ENCODE results near the gene ATP5F1B.
"Not testable (repeated sequence)": the region's sequence is repeated elsewhere in the genome, so short reads cannot be mapped to it uniquely, and the experiment has no call there.

Gene ATP5F1B

DNA sequence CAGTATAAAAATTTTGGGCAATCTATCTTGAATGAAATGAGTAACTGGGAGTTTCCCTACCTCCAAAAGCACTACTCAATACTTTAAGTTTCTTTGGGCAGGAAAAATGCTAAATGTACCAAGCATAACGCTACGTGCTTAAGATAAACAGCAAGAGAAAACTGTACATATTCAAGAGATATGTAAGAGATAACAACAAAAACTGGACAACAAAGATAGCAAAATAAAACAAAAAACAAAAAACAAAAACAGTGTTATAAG, 22.3 kb upstream of the ATP5F1B start:
- no peaks in the 10 kb centered on the region for H3K27me3 ChIP-seq (ENCODE audit: insufficient read depth, insufficient read length)
- peaks cover 3% of the 10 kb centered on the region for H3K4me1 ChIP-seq (ENCODE audit: insufficient read depth, insufficient read length)
- TF ChIP-seq ZNF274 (IDR thresholded peaks at IDR 0.05; ENCODE audit: low read depth, low read length) (no peak), YY1 (IDR thresholded peaks at IDR 0.05; ENCODE audit: insufficient read depth, insufficient read length) (no peak), SUZ12 (IDR thresholded peaks at IDR 0.05; ENCODE audit: extremely low read depth, insufficient read depth, insufficient read length) (no peak)
- H3K36me3 ChIP-seq (ENCODE audit: insufficient read depth, insufficient read length, low read length), result peaks cover 97% of the 10 kb centered on the region
- no peak overlapping the region for H3K4me3 ChIP-seq (ENCODE audit: insufficient read length, low read depth)
- DNase-seq (ENCODE audit: low read depth, low spot score), result no peak
- H3K9me3 ChIP-seq (ENCODE audit: insufficient read depth, low read length), result no peaks in the 10 kb centered on the region
- no peak overlapping the region for H3K9ac ChIP-seq (ENCODE audit: insufficient read length, low read depth)

GRCh38 chr12:56661979-56662638, 16.3 kb upstream of the ATP5F1B start:
- no peak overlapping the region for H3K4me3 ChIP-seq (ENCODE audit: insufficient read length, low read depth)
- no peaks in the 10 kb centered on the region for H3K4me1 ChIP-seq (ENCODE audit: insufficient read depth, insufficient read length)
- TF ChIP-seq SUZ12 (IDR thresholded peaks at IDR 0.05; ENCODE audit: extremely low read depth, insufficient read depth, insufficient read length), result no peak
- no peak for TF ChIP-seq ZNF274 (IDR thresholded peaks at IDR 0.05; ENCODE audit: low read depth, low read length)
- no peak for TF ChIP-seq YY1 (IDR thresholded peaks at IDR 0.05; ENCODE audit: insufficient read depth, insufficient read length)
- H3K9ac ChIP-seq (ENCODE audit: insufficient read length, low read depth), result no peak overlapping the region
- no peaks in the 10 kb centered on the region for H3K27me3 ChIP-seq (ENCODE audit: insufficient read depth, insufficient read length)
- peaks cover 46% of the 10 kb centered on the region for H3K36me3 ChIP-seq (ENCODE audit: insufficient read depth, insufficient read length, low read length)
- no peaks in the 10 kb centered on the region for H3K9me3 ChIP-seq (ENCODE audit: insufficient read depth, low read length)
- DNase-seq (ENCODE audit: low read depth, low spot score), result no peak

GRCh38 chr12:56661560-56661959, 15.8 kb upstream of the ATP5F1B start:
- DNase-seq (ENCODE audit: low read depth, low spot score), result no peak
- no peaks in the 10 kb centered on the region for H3K4me1 ChIP-seq (ENCODE audit: insufficient read depth, insufficient read length)
- no peak overlapping the region for H3K9ac ChIP-seq (ENCODE audit: insufficient read length, low read depth)
- TF ChIP-seq YY1 (IDR thresholded peaks at IDR 0.05; ENCODE audit: insufficient read depth, insufficient read length), result no peak
- TF ChIP-seq SUZ12 (IDR thresholded peaks at IDR 0.05; ENCODE audit: extremely low read depth, insufficient read depth, insufficient read length), result no peak
- TF ChIP-seq ZNF274 (IDR thresholded peaks at IDR 0.05; ENCODE audit: low read depth, low read length), result no peak
- H3K4me3 ChIP-seq (ENCODE audit: insufficient read length, low read depth), result no peak overlapping the region
- no peaks in the 10 kb centered on the region for H3K27me3 ChIP-seq (ENCODE audit: insufficient read depth, insufficient read length)
- peaks cover 40% of the 10 kb centered on the region for H3K36me3 ChIP-seq (ENCODE audit: insufficient read depth, insufficient read length, low read length)
- no peaks in the 10 kb centered on the region for H3K9me3 ChIP-seq (ENCODE audit: insufficient read depth, low read length)

GRCh38 chr12:56658921-56659320, 13.1 kb upstream of the ATP5F1B start:
- Histone ChIP-seq H3K27me3 (ENCODE audit: insufficient read depth, insufficient read length) (no peaks in the 10 kb centered on the region), H3K36me3 (ENCODE audit: insufficient read depth, insufficient read length, low read length) (peaks cover 15% of the 10 kb centered on the region), H3K4me1 (ENCODE audit: insufficient read depth, insufficient read length) (no peaks in the 10 kb centered on the region), H3K9ac (ENCODE audit: insufficient read length, low read depth) (no peak overlapping the region), H3K4me3 (ENCODE audit: insufficient read length, low read depth) (no peak overlapping the region), H3K9me3 (ENCODE audit: insufficient read depth, low read length) (peaks cover 8% of the 10 kb centered on the region; the same call in 1 of the 2 replicates)
- DNase-seq (ENCODE audit: low read depth, low spot score), result no peak
- no peak for TF ChIP-seq SUZ12 (IDR thresholded peaks at IDR 0.05; ENCODE audit: extremely low read depth, insufficient read depth, insufficient read length)
- TF ChIP-seq ZNF274 (IDR thresholded peaks at IDR 0.05; ENCODE audit: low read depth, low read length), result no peak
- no peak for TF ChIP-seq YY1 (IDR thresholded peaks at IDR 0.05; ENCODE audit: insufficient read depth, insufficient read length)

- H3K36me3 ChIP-seq (ENCODE audit: insufficient read depth, insufficient read length, low read length), result peaks cover 3% of the 10 kb centered on the region
- no peaks in the 10 kb centered on the region for H3K4me1 ChIP-seq (ENCODE audit: insufficient read depth, insufficient read length)
- H3K4me3 ChIP-seq (ENCODE audit: insufficient read length, low read depth), result no peak overlapping the region
- DNase-seq (ENCODE audit: low read depth, low spot score), result no peak
- peaks cover 20% of the 10 kb centered on the region; the same call in 1 of the 2 replicates for H3K9me3 ChIP-seq (ENCODE audit: insufficient read depth, low read length)
- no peak for TF ChIP-seq YY1 (IDR thresholded peaks at IDR 0.05; ENCODE audit: insufficient read depth, insufficient read length)
- no peak for TF ChIP-seq SUZ12 (IDR thresholded peaks at IDR 0.05; ENCODE audit: extremely low read depth, insufficient read depth, insufficient read length)
- TF ChIP-seq ZNF274 (IDR thresholded peaks at IDR 0.05; ENCODE audit: low read depth, low read length), result no peak
- no peak overlapping the region for H3K9ac ChIP-seq (ENCODE audit: insufficient read length, low read depth)
- H3K27me3 ChIP-seq (ENCODE audit: insufficient read depth, insufficient read length), result no peaks in the 10 kb centered on the region
Measured at GRCh38 chr12:56657416-56658379, 11.9 kb upstream of the ATP5F1B start.

DNA sequence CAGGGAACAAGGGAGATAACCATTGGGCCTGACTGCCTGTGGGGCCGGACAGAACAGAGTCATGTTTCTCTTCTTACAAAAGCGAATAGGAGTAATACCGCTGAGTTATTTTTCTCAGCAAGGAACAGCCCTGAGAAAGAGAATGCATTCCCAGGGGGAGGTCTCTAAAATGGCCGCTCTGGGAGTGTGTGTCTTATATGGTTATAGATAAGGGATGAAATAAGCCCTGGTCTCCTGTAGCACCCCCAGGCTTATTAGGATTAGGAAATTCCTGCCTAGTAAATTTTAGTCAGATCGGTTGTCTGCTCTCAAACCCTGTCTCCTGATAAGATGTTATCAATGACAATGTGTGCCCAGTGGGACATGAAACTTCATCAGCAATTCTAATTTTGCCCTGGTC, 8.0 kb upstream of the ATP5F1B start:
- H3K9me3 ChIP-seq (ENCODE audit: insufficient read depth, low read length), result peaks cover 28% of the 10 kb centered on the region; the same call in 1 of the 2 replicates
- not testable (repeated sequence) for DNase-seq (ENCODE audit: low read depth, low spot score); H3K4me3 ChIP-seq (ENCODE audit: insufficient read length, low read depth); H3K27me3 ChIP-seq (ENCODE audit: insufficient read depth, insufficient read length); H3K36me3 ChIP-seq (ENCODE audit: insufficient read depth, insufficient read length, low read length); H3K4me1 ChIP-seq (ENCODE audit: insufficient read depth, insufficient read length); H3K9ac ChIP-seq (ENCODE audit: insufficient read length, low read depth)

DNA sequence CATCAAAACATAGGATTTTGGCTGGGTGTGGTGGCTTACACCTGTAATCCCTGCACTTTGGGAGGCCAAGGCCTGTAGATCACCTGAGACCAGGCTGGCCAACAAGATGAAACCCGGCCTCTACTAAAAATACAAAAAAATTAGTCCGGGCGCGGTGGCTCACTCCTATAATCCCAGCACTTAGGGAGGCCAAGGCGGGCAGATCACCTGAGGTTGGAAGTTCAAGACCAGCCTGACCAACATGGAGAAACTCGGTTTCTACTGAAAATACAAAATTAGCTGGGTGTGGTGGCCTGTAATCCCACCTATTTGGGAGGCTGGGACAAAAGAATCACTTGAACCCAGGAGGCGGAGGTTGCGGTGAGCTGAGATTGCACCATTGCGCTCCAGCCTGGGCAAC, 2.2 kb upstream of the ATP5F1B start:
- not testable (repeated sequence) for DNase-seq (ENCODE audit: low read depth, low spot score); H3K9ac ChIP-seq (ENCODE audit: insufficient read length, low read depth); H3K4me1 ChIP-seq (ENCODE audit: insufficient read depth, insufficient read length); H3K27me3 ChIP-seq (ENCODE audit: insufficient read depth, insufficient read length); H3K4me3 ChIP-seq (ENCODE audit: insufficient read length, low read depth)
- Histone ChIP-seq H3K9me3 (ENCODE audit: insufficient read depth, low read length) (peaks cover 11% of the 10 kb centered on the region; the same call in 1 of the 2 replicates), H3K36me3 (ENCODE audit: insufficient read depth, insufficient read length, low read length) (peaks cover 22% of the 10 kb centered on the region)

All from NT2/D1 (cell line).